ENCODE results near the gene CDCA7. TPM values are rescaled to one million over a fixed set of nuclear protein-coding genes. Genes with fewer than 3 reads are reported as not detected.
"Not testable (repeated sequence)": the region's sequence is repeated elsewhere in the genome, so short reads cannot be mapped to it uniquely, and the experiment has no call there.

The CDCA7 gene
- polyA plus RNA-seq, 1 of the 3 experiments (the other 2 are of a cell fraction): 19.1 TPM

GRCh38 chr2:173333003-173333402, 21.7 kb upstream of the CDCA7 start:
- H3K9me3 ChIP-seq; CTCF ChIA-PET; H2AFZ ChIP-seq (ENCODE audit: low read depth); POLR2A ChIA-PET; H3K27me3 ChIP-seq (ENCODE audit: insufficient read depth); H3K79me2 ChIP-seq (ENCODE audit: insufficient read depth); H3K9ac ChIP-seq; H3K4me2 ChIP-seq; H3K4me3 ChIP-seq (ENCODE audit: low read depth in 2 of 2, low read length in 1 of 2); H3K4me1 ChIP-seq (ENCODE audit: control insufficient read depth in 1 of 2, insufficient read depth in 2 of 2, low read depth in 1 of 2, low read length in 1 of 2); DNase-seq; H3F3A ChIP-seq (replicated peaks; ENCODE audit: insufficient read depth); H3K36me3 ChIP-seq (replicated peaks in 1 of 2; ENCODE audit: control insufficient read depth in 1 of 2, insufficient read depth in 2 of 2, low read length in 1 of 2); H4K20me1 ChIP-seq (ENCODE audit: insufficient read depth); H3K9me2 ChIP-seq; H3K27ac ChIP-seq (ENCODE audit: low read depth in 2 of 2, low read length in 1 of 2): not testable (repeated sequence)
- WGBS (ENCODE audit: low lambda C conversion rate): 4% methylated on average over 3 of the region's 3 CpGs

- Histone ChIP-seq H3F3A (replicated peaks; ENCODE audit: insufficient read depth) (no peaks in the 10 kb centered on the region), H3K9me3 (no peaks in the 10 kb centered on the region), H3K36me3 (replicated peaks in 1 of 2; ENCODE audit: control insufficient read depth in 1 of 2, insufficient read depth in 2 of 2, low read length in 1 of 2) (no peaks in the 10 kb centered on the region), H3K4me3 (ENCODE audit: low read depth in 2 of 2, low read length in 1 of 2) (no peak overlapping the region), H4K20me1 (ENCODE audit: insufficient read depth) (no peaks in the 10 kb centered on the region), H3K4me2 (no peak overlapping the region), H3K27ac (ENCODE audit: low read depth in 2 of 2, low read length in 1 of 2) (no peak overlapping the region), H3K27me3 (ENCODE audit: insufficient read depth) (no peaks in the 10 kb centered on the region), H3K9ac (no peak overlapping the region), H2AFZ (ENCODE audit: low read depth) (no peak overlapping the region), H3K9me2 (no peaks in the 10 kb centered on the region), H3K79me2 (ENCODE audit: insufficient read depth) (no peaks in the 10 kb centered on the region), H3K4me1 (ENCODE audit: control insufficient read depth in 1 of 2, insufficient read depth in 2 of 2, low read depth in 1 of 2, low read length in 1 of 2) (no peaks in the 10 kb centered on the region)
- TF ChIP-seq TCF12 (IDR thresholded peaks at IDR 0.05) (no peak), RCOR1 (IDR thresholded peaks at IDR 0.05; ENCODE audit: low read length) (no peak), POLR2AphosphoS5 (IDR thresholded peaks at IDR 0.05; ENCODE audit: low read depth, low read length) (no peak), FOSL2 (IDR thresholded peaks at IDR 0.05; ENCODE audit: borderline replicate concordance, low read depth) (no peak)
- no peak for DNase-seq
- 83% methylated on average over 8 of the region's 8 CpGs for WGBS (ENCODE audit: low lambda C conversion rate)
- CTCF ChIA-PET: interaction anchor here (1.1 kb wide), 1 partner anchor 15 kb away, joined by 3 read pairs; the partner anchor contains the start of gene CDCA7
- POLR2A ChIA-PET: no interaction called here
These were observed 14.9 kb upstream of the CDCA7 start for GRCh38 chr2:173339807-173340206.

GRCh38 chr2:173343921-173344320, 10.8 kb upstream of the CDCA7 start:
- Histone ChIP-seq H3K79me2 (ENCODE audit: insufficient read depth) (no peaks in the 10 kb centered on the region), H3K9ac (no peak overlapping the region), H4K20me1 (ENCODE audit: insufficient read depth) (no peaks in the 10 kb centered on the region), H3K4me1 (ENCODE audit: control insufficient read depth in 1 of 2, insufficient read depth in 2 of 2, low read depth in 1 of 2, low read length in 1 of 2) (no peaks in the 10 kb centered on the region), H3F3A (replicated peaks; ENCODE audit: insufficient read depth) (no peaks in the 10 kb centered on the region), H3K36me3 (replicated peaks in 1 of 2; ENCODE audit: control insufficient read depth in 1 of 2, insufficient read depth in 2 of 2, low read length in 1 of 2) (no peaks in the 10 kb centered on the region), H3K4me3 (ENCODE audit: low read depth in 2 of 2, low read length in 1 of 2) (no peak overlapping the region), H3K27me3 (ENCODE audit: insufficient read depth) (no peaks in the 10 kb centered on the region), H2AFZ (ENCODE audit: low read depth) (no peak overlapping the region), H3K9me3 (no peaks in the 10 kb centered on the region), H3K4me2 (no peak overlapping the region), H3K27ac (ENCODE audit: low read depth in 2 of 2, low read length in 1 of 2) (no peak overlapping the region), H3K9me2 (no peaks in the 10 kb centered on the region)
- no peak for DNase-seq
- CTCF ChIA-PET: no interaction called here
- POLR2A ChIA-PET: interaction anchor here (0.6 kb wide), 1 partner anchor 1124 kb away, joined by 3 read pairs; no protein-coding TSS in a partner anchor
- 35% methylated on average over 2 of the region's 2 CpGs for WGBS (ENCODE audit: low lambda C conversion rate)
- TF ChIP-seq CTCF (IDR thresholded peaks at IDR 0.05): no peak
- no peak for TF ChIP-seq NFIC (IDR thresholded peaks at IDR 0.05; ENCODE audit: borderline replicate concordance)
- TF ChIP-seq GATA2 (CRISPR knock-in tag; IDR thresholded peaks at IDR 0.05): no peak
- TF ChIP-seq RXRA (IDR thresholded peaks at IDR 0.05; ENCODE audit: borderline replicate concordance, low read depth): no peak
- TF ChIP-seq RCOR1 (IDR thresholded peaks at IDR 0.05; ENCODE audit: low read length): no peak
- no peak for TF ChIP-seq USF2 (IDR thresholded peaks at IDR 0.05; ENCODE audit: borderline replicate concordance, low read depth, low read length)
- TF ChIP-seq JUND (IDR thresholded peaks at IDR 0.05): no peak
- no peak for TF ChIP-seq SMC3 (IDR thresholded peaks at IDR 0.05; ENCODE audit: low read depth, low read length)
- no peak for TF ChIP-seq FOXM1 (IDR thresholded peaks at IDR 0.05; ENCODE audit: low read depth)
- no peak for TF ChIP-seq MAX (IDR thresholded peaks at IDR 0.05; ENCODE audit: low read depth)
- no peak for TF ChIP-seq FOSL2 (IDR thresholded peaks at IDR 0.05; ENCODE audit: borderline replicate concordance, low read depth)
- no peak for TF ChIP-seq TEAD4 (IDR thresholded peaks at IDR 0.05; ENCODE audit: borderline replicate concordance, insufficient read depth)
- TF ChIP-seq ZBTB33 (IDR thresholded peaks at IDR 0.05; ENCODE audit: borderline replicate concordance, low read depth): no peak
- TF ChIP-seq MXI1 (IDR thresholded peaks at IDR 0.05; ENCODE audit: low read depth, low read length): no peak
